Erythroblast (primary cell): ENCODE measurements around the gene SORCS1.

ENCODE experiments used
- GATA1 ChIP-seq: IDR thresholded peaks from 2 replicates; pipeline ENCODE4 v1.6.1; 2011; ENCODE audit warnings: low read depth, mild to moderate bottlenecking, control low read depth, low read length, moderate library complexity
- POLR2A ChIP-seq: IDR thresholded peaks from 2 replicates; pipeline ENCODE4 v1.6.1; 2011; ENCODE audit warnings: mild to moderate bottlenecking, low read length

GRCh38 chr10:107144490-107144889 lies 20.0 kb downstream of the SORCS1 start:
- TF ChIP-seq POLR2A (no peak), GATA1 (no peak)
